Activated B cell treated with CpG ODN at 0.5 μM for 24 hours (primary cell): Measurements from ENCODE around the gene IRF4. TPM values are rescaled to one million over a fixed set of nuclear protein-coding genes. Genes with fewer than 3 reads are reported as not detected.

Experiments used
- ATAC-seq: fragments of 200-7000 bp; cut with Tn5 transposase; one replicate; pipeline ENCODE4 v1.10.0; 2021; ENCODE audit warnings: low read depth, mild to moderate bottlenecking, moderate library complexity
- CTCF ChIA-PET: fragments of 350-600 bp; sonication (Branson Sonifier 250); formaldehyde crosslinking; loops from one replicate; lab custom pipeline; 2021; ENCODE audit warnings: antibody characterized with exemption; lab: Charles Lee
- POLR2A ChIA-PET: fragments of 350-600 bp; sonication (Branson Sonifier 250); formaldehyde crosslinking; loops from one replicate; lab custom pipeline; 2021; ENCODE audit warnings: antibody characterized with exemption; lab: Charles Lee
- DNase-seq: peaks from one replicate; pipeline ENCODE4 v3.0.0; 2022
- H3K27ac Mint-ChIP-seq: one replicate; pipeline ENCODE4 v1.8.0; 2020; ENCODE audit warnings: mixed read lengths
- H3K27me3 Mint-ChIP-seq: one replicate; pipeline ENCODE4 v1.8.0; 2021; ENCODE audit warnings: mixed read lengths
- H3K36me3 Mint-ChIP-seq: one replicate; pipeline ENCODE4 v1.8.0; 2021; ENCODE audit warnings: low read depth, mixed read lengths
- H3K4me1 Mint-ChIP-seq: one replicate; pipeline ENCODE4 v1.8.0; 2021; ENCODE audit warnings: mixed read lengths
- H3K4me3 Mint-ChIP-seq: one replicate; pipeline ENCODE4 v1.8.0; 2020; ENCODE audit warnings: mild to moderate bottlenecking, mixed read lengths
- H3K9me3 Mint-ChIP-seq: one replicate; pipeline ENCODE4 v1.8.0; 2020; ENCODE audit warnings: mixed read lengths
- CTCF ChIP-seq: fragments of 200-600 bp; IDR thresholded peaks from one replicate; pipeline ENCODE4 v1.8.0; 2022; ENCODE audit warnings: antibody characterized with exemption, mild to moderate bottlenecking
- intact Hi-C: fragments of 100-400 bp; cut with micrococcal nuclease; formaldehyde crosslinking; loops from one replicate; pipeline ENCODE4 v1.15.1; 2024
- total RNA-seq: library from RNA; stranded (reverse); gene quantifications from 2 replicates; pipeline ENCODE4 v1.2.3, GENCODE V29; 2022

IRF4 gene
- total RNA-seq, 1 donor from 2014 or later: 417 TPM

GRCh38 chr6:441126-441920, 49.8 kb downstream of the IRF4 start:
- Mint-ChIP-seq H3K27ac (no peak overlapping the region), H3K36me3 (no peaks in the 10 kb centered on the region), H3K27me3 (no peaks in the 10 kb centered on the region), H3K4me3 (no peak overlapping the region), H3K9me3 (no peaks in the 10 kb centered on the region), H3K4me1 (peaks cover 2% of the 10 kb centered on the region)
- no peak for TF ChIP-seq CTCF
- POLR2A ChIA-PET: interaction anchor here (0.6 to 1.1 kb wide), 3 partner anchors 42 to 217 kb away, joined by 3 to 7 read pairs (median 4); no protein-coding TSS in a partner anchor
- DNase-seq (no peak), ATAC-seq (no peak)
- CTCF ChIA-PET: no interaction called here
- intact Hi-C loops: no loop called here

GRCh38 chr6:443621-444159, 52.1 kb downstream of the IRF4 start:
- no peak for TF ChIP-seq CTCF
- Mint-ChIP-seq H3K27me3 (no peaks in the 10 kb centered on the region), H3K4me3 (no peak overlapping the region), H3K9me3 (no peaks in the 10 kb centered on the region), H3K27ac (no peak overlapping the region), H3K36me3 (no peaks in the 10 kb centered on the region), H3K4me1 (peaks cover 14% of the 10 kb centered on the region)
- ChIA-PET POLR2A (no interaction called here), CTCF (interaction anchor here (1.0 kb wide), 1 partner anchor 8 kb away, joined by 3 read pairs; no protein-coding TSS in a partner anchor)
- intact Hi-C loops: no loop called here
- DNase-seq (no peak), ATAC-seq (no peak)

GRCh38 chr6:444653-445275, 53.2 kb downstream of the IRF4 start:
- Mint-ChIP-seq H3K9me3 (no peaks in the 10 kb centered on the region), H3K27ac (no peak overlapping the region), H3K4me1 (peaks cover 14% of the 10 kb centered on the region), H3K36me3 (no peaks in the 10 kb centered on the region), H3K27me3 (no peaks in the 10 kb centered on the region), H3K4me3 (no peak overlapping the region)
- ChIA-PET CTCF (interaction anchor here (1.0 kb wide), 1 partner anchor 9 kb away, joined by 3 read pairs; no protein-coding TSS in a partner anchor), POLR2A (no interaction called here)
- no peak for ATAC-seq
- DNase-seq: no peak
- intact Hi-C loops: no loop called here
- TF ChIP-seq CTCF: no peak

- POLR2A ChIA-PET: no interaction called here
- H3K27ac Mint-ChIP-seq: no peak overlapping the region
- H3K4me3 Mint-ChIP-seq: no peak overlapping the region
- no peak for TF ChIP-seq CTCF
- no peaks in the 10 kb centered on the region for H3K27me3 Mint-ChIP-seq
- H3K36me3 Mint-ChIP-seq: no peaks in the 10 kb centered on the region
- peaks cover 14% of the 10 kb centered on the region for H3K4me1 Mint-ChIP-seq
- H3K9me3 Mint-ChIP-seq: no peaks in the 10 kb centered on the region
- DNase-seq (no peak), ATAC-seq (no peak)
- intact Hi-C loops: no loop called here
- CTCF ChIA-PET: no interaction called here
Measured at GRCh38 chr6:445571-446417, 54.2 kb downstream of the IRF4 start.
